HG02938 (cell line): ENCODE measurements around the gene GCGR.
A peak's percentile ranks its signal among the peaks of the same experiment; 100 is the strongest.

Source experiments
- ATAC-seq: cut with Tn5 transposase; IDR thresholded peaks from one replicate; pipeline ENCODE4 v1.9.1; 2021; ENCODE audit warnings: mild to moderate bottlenecking, moderate library complexity; ENCODE audit not compliant: unreplicated experiment

Gene GCGR

DNA sequence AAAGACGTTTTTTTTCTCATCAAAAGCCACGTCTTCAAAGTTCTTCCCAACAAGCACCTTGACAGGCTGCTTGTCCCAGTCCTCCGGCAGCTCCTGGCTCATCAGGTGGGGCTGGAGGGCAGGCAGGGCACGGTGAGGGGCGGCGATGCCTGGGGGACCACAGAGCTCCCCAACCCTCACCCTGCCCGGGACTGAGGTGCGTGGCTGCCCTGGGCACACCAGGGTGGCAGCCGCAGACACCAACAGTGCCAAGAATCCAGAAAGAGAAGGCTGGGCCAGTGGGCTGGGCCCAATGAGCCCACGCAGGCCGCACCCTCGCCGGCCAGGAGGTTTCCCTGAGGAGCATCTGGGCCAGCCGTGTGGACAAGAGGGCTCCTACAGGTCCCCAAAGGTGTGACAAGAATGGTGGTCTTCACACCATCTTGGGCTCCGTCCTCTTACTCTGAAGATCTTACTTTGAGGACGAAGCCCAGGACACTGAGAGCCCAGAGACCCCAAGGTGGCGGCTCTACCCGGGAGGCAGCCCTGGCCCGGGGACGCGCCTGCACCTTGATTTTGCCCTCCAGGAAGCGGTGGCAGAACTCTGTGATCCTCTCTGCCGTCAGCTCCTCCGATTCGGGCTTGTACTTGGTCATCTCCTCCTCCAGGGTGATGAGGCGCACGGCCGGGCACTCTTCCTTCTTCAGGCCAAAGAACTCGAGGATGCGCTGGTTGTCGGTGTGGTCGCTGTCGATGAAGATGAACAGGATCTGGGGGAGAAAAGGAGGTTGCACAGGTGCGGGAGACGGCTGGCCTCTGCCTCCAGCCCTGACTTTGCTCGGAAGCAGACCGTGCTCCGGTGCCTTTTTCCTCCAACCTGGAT, 42.2 kb downstream of the GCGR start:
- no peak for ATAC-seq

DNA sequence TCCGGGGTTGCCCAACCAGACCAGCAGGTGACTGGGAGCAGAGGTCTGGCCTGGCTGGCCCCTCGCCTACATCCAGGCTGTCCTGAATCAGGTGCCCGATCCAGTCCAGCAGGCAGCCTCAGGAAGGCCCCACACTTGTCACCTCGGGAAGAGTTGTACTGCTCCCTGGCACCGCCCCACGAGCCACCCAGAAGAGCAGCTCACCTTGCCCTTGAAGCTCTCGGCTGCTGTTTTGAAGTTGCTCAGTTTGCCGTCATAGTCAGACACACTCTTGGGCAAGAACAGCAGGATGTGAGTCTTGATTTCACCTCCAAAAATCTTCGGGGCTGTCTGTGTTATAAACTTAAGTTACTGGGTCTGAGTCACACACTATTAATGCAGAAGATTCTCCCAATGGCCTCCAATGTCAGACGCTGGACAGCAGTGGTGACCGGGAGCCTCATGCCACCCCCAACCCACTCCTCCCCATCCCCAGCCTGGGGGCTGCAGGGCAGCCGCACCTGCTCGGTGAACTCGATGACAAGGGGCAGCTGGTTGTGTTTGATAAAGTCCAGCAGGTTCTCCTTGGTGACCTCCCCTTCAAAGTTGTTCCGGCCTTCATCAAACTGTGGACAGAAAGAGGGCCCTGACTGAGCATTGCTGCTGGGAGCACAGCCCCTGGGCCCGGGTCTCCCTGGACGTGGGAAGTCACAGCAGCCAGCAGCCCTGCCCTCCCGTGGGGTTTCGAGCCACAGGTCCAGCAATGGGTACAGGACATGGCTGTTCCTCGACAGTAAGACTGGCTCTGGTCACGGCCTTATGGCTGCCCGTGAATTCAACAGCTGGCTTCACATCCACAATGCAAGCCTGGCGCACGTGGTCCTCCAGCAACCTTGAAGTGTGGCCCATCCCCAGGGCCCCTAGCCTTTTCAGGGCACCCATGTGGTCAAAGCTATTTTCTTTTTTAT, 43.1 kb downstream of the GCGR start:
- ATAC-seq: no peak

DNA sequence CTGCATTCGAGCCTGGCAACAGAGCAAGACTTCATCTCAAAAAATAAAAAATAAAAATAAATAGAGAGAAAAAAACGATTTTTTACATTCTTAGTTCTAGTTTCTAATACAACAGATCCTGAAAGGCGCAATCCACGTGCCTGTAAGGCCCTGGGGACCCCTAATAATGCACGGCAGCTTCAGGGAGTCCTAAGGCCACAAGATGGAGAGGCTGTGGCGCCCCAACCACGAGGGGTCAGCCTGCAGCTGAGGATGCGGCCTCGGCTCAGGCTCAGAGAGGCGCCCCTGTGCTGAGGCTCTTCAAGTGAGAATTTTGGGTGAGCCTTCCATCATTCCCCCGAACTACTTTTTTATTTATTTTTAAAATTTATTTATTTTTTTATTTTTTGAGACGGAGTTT, 45.5 kb downstream of the GCGR start:
- no peak for ATAC-seq

- no peak for ATAC-seq
Measured at GRCh38 chr17:81851423-81851822, 47.5 kb downstream of the GCGR start.

- no peak for ATAC-seq
Measured at GRCh38 chr17:81852237-81852636, 48.3 kb downstream of the GCGR start.

GRCh38 chr17:81854974-81855774, 51.2 kb downstream of the GCGR start:
- ATAC-seq: no peak

DNA sequence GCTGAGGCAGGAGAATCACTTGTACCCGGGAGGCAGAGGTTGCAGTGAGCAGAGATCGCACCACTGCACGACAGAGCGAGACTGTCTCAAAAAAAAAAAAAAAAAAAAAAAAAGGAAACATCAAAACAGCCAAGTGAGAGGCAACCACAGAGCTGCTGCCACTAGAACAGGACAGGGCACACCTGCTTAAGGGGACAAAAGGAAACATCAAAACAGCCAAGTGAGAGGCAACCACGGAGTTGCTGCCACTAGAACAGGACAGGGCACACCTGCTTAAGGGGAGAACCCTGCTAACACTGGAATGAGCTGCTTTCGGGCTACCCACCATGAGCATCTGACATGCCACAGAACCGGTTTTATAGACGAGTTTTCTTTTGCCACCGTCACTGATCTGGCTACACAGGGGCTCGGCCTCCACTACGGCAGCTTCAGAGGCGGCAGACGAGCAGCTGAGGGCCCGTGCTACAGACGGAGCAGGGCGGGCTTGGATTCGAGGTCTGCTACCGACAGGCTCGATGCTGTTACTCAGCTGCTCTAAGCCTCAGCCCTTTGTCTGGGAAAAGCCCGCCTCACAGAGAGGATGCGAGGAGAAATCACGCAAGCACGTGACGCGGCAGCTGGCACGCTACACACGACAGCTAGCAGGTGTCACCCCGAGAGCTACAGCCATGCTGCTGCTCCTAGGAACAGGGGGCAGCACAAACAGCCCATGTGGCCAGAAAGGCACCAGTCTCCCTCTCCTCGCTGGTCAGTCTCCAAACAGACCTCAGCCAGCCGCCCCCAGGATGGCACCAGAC, 54.4 kb downstream of the GCGR start:
- no peak for ATAC-seq

DNA sequence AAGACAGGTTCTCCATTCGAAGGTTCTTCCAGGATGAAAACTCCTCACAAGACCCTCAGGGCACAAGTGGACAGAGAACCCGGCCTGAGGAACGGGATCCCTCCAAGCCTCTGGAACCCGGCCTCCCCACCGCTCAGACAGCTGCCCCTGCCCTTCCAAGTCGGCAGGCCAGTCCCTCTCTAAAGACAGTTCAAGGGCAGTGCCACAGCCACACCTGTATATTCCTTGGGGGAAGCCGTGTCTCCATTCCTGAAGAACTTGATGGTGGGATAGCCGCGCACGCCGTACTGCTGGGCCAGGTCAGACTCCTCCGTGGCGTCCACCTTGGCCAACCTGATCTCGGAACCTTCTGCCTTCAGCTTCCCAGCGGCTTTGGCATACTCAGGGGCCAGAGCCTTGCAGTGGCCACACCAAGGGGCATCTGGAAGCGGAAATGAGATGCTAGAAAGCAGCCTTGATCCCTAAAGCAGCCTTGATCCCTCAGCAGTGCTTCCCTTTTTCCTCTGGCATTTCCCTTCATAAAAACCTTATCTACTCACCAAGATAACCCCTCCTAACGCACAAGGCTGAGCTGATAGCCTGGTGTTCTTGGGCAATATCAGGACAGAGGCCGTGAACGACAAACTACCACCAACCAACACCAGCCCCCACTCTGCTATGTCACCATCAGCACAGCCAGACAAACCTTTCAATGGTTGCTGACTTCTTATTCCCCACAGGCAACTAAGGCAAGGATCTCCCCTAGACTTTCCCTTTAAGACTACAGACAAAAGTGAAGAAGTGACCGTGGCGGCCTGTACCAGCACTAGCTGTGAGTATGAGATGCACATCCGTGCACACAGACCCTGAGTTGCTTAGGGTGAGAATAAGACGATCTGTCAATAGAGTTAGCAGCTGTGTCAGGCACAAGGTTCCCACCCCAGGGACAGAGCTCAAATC, 55.3 kb downstream of the GCGR start:
- no peak for ATAC-seq

GRCh38 chr17:81859906-81860755, 56.2 kb downstream of the GCGR start, which contains the start of gene P4HB:
TSS of gene P4HB (minus strand) at chr17:81860535. CDS start at chr17:81860471, 64 bp downstream.
- ATAC-seq: no peak

DNA sequence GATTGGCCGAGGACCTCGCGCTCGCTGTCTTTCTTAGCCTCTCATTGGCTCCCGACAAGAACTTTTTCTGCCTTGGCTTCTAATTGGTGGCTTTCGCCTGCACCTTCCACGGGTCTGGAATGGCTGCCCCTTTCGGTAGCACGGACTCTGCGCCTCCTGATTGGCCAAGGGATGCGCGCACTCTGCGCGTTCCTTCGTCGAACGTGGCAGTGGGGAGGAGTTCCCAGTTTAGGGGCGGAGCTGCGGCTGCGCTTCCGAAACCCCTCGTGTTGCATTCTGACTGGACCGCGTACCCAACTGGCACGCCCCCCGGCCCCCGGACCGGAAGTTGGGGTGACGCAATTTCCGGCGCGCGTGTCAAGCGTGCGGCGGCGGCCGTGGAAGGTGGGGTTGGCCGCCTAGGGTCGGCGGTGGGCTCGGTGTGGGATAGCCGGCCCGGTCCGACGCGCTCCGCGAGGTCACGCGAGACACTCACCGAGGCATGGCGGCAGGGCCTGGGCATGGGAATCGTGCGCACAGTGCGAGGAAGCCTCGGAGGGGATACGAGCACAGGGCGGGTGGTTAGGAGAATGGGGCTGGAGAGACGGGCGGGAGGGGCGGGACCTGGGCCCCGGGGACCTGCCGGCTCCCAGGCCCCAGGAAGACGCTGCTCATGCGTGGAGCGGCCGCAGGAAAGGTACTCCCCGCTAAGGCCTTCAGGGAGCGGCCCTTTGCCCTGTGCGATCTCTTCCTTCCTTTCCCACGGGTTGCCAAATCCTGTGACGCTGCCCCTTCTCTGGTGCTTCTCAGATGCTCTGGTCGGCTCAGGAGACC, 57.0 kb downstream of the GCGR start:
- peak; percentile 80 for ATAC-seq

DNA sequence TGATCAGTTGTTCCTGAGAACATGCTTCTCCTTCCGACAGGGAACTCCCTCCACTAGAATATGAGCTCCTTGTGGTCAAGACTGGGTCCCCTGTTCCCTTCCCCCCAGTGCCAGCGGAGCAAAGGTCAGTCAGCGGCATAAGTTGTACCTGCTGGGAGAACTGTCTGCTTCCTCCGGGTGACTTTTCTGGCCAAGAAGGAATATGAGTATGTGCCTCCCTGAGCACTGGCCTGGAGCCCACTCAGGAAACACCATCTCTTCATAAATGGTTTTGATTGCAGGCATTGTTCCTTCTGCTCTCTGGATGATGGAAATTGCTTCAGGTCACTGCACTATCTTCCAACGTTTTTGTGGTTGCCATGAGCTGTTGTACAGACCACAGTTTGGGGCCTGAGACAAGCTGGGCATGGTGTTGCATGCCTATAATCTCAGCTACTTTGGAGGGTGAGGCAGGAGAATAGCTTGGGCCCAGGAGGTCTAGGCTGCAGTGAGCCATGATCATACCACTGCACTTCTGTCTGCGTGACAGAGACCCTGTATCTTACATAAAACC, 59.2 kb downstream of the GCGR start:
- no peak for ATAC-seq
